ENCODE results near the gene MEIOSIN. TPM values are rescaled to one million over a fixed set of nuclear protein-coding genes. Genes with fewer than 3 reads are reported as not detected.

Gene MEIOSIN
- total and polyA plus RNA-seq, 2 of the 13 experiments (the other 11 are each of a cell fraction or from before 2014, with no cell fraction given): not detected

- peak; percentile 71 for TF ChIP-seq ZFY (CRISPR knock-in tag; IDR thresholded peaks at IDR 0.05)
- TF ChIP-seq AGO2 (optimal IDR thresholded peaks at IDR 0.05; ENCODE audit: low read depth, low read length): peak; percentile 78
- TF ChIP-seq ZNF530 (CRISPR knock-in tag; IDR thresholded peaks at IDR 0.05; ENCODE audit: low read depth): no peak
- TF ChIP-seq ZSCAN21 (CRISPR knock-in tag; IDR thresholded peaks at IDR 0.05; ENCODE audit: borderline replicate concordance): peak; percentile 55; the same call in 1 of the 2 replicates
- TF ChIP-seq CHD2 (IDR thresholded peaks at IDR 0.05; ENCODE audit: low read depth, low read length): peak; percentile 64; the same call in 1 of the 2 replicates
- TF ChIP-seq ZNF790 (CRISPR knock-in tag; IDR thresholded peaks at IDR 0.05; ENCODE audit: borderline replicate concordance): no peak; the same call in 1 of the 2 replicates
- peak; percentile 75 for TF ChIP-seq CEBPB (IDR thresholded peaks at IDR 0.05; ENCODE audit: borderline replicate concordance, low read depth, low read length)
- TF ChIP-seq ZNF788 (CRISPR knock-in tag; IDR thresholded peaks at IDR 0.05; ENCODE audit: borderline replicate concordance): peak; percentile 75; the same call in 1 of the 2 replicates
- peak; percentile 82 for TF ChIP-seq RBFOX2 (IDR thresholded peaks at IDR 0.05; ENCODE audit: low read depth, low read length)
- TF ChIP-seq ZNF30 (CRISPR knock-in tag; IDR thresholded peaks at IDR 0.05): no peak
- TF ChIP-seq HDAC2 (CRISPR knock-in tag; IDR thresholded peaks at IDR 0.05): peak; percentile 39
- TF ChIP-seq CHCHD3 (CRISPR knock-in tag; IDR thresholded peaks at IDR 0.05): no peak
- peak; percentile 22 for TF ChIP-seq RBM39 (IDR thresholded peaks at IDR 0.05; ENCODE audit: low read depth, low read length, poor library complexity, severe bottlenecking)
- no peak for TF ChIP-seq RNF219 (CRISPR knock-in tag; IDR thresholded peaks at IDR 0.05)
- TF ChIP-seq ZNF772 (CRISPR knock-in tag; IDR thresholded peaks at IDR 0.05): peak; percentile 80; the same call in 1 of the 2 replicates
- TF ChIP-seq RFXAP (CRISPR knock-in tag; IDR thresholded peaks at IDR 0.05; ENCODE audit: borderline replicate concordance): peak; percentile 86; the same call in 1 of the 2 replicates
- TF ChIP-seq KDM1A (CRISPR knock-in tag; IDR thresholded peaks at IDR 0.05): no peak
- TF ChIP-seq ZBTB8A (CRISPR knock-in tag; IDR thresholded peaks at IDR 0.05; ENCODE audit: borderline replicate concordance, low read depth): no peak
- TF ChIP-seq ZFP62 (CRISPR knock-in tag; IDR thresholded peaks at IDR 0.05): no peak
- no peak for TF ChIP-seq ZNF660 (CRISPR knock-in tag; IDR thresholded peaks at IDR 0.05; ENCODE audit: borderline replicate concordance, low read depth)
- TF ChIP-seq RELA (CRISPR knock-in tag; IDR thresholded peaks at IDR 0.05): peak; percentile 82; the same call in 1 of the 2 replicates
- 0 out of 2 replicates have a peak, but pooled peaks have one; percentile 32 for TF ChIP-seq ELK4 (CRISPR knock-in tag; IDR thresholded peaks at IDR 0.05; ENCODE audit: borderline replicate concordance)
- no peak for TF ChIP-seq SMC3 (IDR thresholded peaks at IDR 0.05; ENCODE audit: low read length)
- 0 out of 2 replicates have a peak, but pooled peaks have one; percentile 62 for TF ChIP-seq ZNF343 (CRISPR knock-in tag; IDR thresholded peaks at IDR 0.05)
- peak; percentile 48; the same call in 1 of the 2 replicates for TF ChIP-seq SOX5 (CRISPR knock-in tag; IDR thresholded peaks at IDR 0.05; ENCODE audit: borderline replicate concordance)
- TF ChIP-seq ZSCAN25 (CRISPR knock-in tag; IDR thresholded peaks at IDR 0.05): no peak
- peak; percentile 35; the same call in 1 of the 2 replicates for TF ChIP-seq ZNF350 (CRISPR knock-in tag; IDR thresholded peaks at IDR 0.05; ENCODE audit: borderline replicate concordance, low read depth)
- no peak; the same call in 1 of the 2 replicates for TF ChIP-seq HMG20A (CRISPR knock-in tag; IDR thresholded peaks at IDR 0.05; ENCODE audit: borderline replicate concordance)
Measured at GRCh38 chr19:45768984-45769782, 35.9 kb downstream of the MEIOSIN start, which contains the start of gene SIX5 (continued).

Data from HepG2 (cell line).